HepG2 (cell line): ENCODE results near the gene MEG3. TPM values are rescaled to one million over a fixed set of nuclear protein-coding genes. Genes with fewer than 3 reads are reported as not detected.
A peak's percentile ranks its signal among the peaks of the same experiment; 100 is the strongest.

ENCODE experiments used
- CBX1 ChIP-seq: IDR thresholded peaks from one replicate; pipeline ENCODE4 v1.6.1; 2016; ENCODE audit warnings: antibody characterized with exemption, low read depth
- HCFC1 ChIP-seq: fragments of 150-350 bp; IDR thresholded peaks from 2 replicates; pipeline ENCODE4 v1.6.1; 2014; ENCODE audit warnings: low read depth, low read length
- HINFP ChIP-seq: sonication (generic); formaldehyde crosslinking; IDR thresholded peaks from 2 replicates; pipeline ENCODE4 v1.4.0; 2020; ENCODE audit warnings: low read depth, mild to moderate bottlenecking, missing genetic modification reagents
- HNRNPL ChIP-seq: fragments of 200-400 bp; formaldehyde crosslinking; IDR thresholded peaks from 2 replicates; pipeline ENCODE4 v1.6.1; 2017; ENCODE audit warnings: mild to moderate bottlenecking, low read depth, low read length
- RAD21 ChIP-seq: fragments of 450-650 bp; formaldehyde crosslinking; IDR thresholded peaks from 2 replicates; pipeline ENCODE4 v1.5.0; 2020; ENCODE audit warnings: mild to moderate bottlenecking
- SMC3 ChIP-seq: IDR thresholded peaks from 2 replicates; pipeline ENCODE4 v1.6.1; 2011; ENCODE audit warnings: low read length, improper control_type of control experiment
- SNAPC5 ChIP-seq: sonication (generic); formaldehyde crosslinking; IDR thresholded peaks from 2 replicates; pipeline ENCODE4 v1.8.1; 2023; ENCODE audit warnings: mild to moderate bottlenecking, missing genetic modification reagents, borderline replicate concordance
- STAG1 ChIP-seq: sonication (generic); formaldehyde crosslinking; IDR thresholded peaks from 2 replicates; pipeline ENCODE4 v1.4.0; 2020; ENCODE audit warnings: missing genetic modification reagents
- TFAP4 ChIP-seq: sonication (generic); IDR thresholded peaks from 2 replicates; pipeline ENCODE4 v1.6.1; 2016; ENCODE audit warnings: low read depth, borderline replicate concordance
- TRIM24 ChIP-seq: sonication (generic); formaldehyde crosslinking; IDR thresholded peaks from 2 replicates; pipeline ENCODE4 v1.8.0; 2022; ENCODE audit warnings: mild to moderate bottlenecking, missing genetic modification reagents
- XRCC5 ChIP-seq: fragments of 200-400 bp; formaldehyde crosslinking; optimal IDR thresholded peaks from 2 replicates; pipeline ENCODE3; 2017; ENCODE audit warnings: mild to moderate bottlenecking, low read length
- ZBTB14 ChIP-seq: sonication (generic); formaldehyde crosslinking; IDR thresholded peaks from 2 replicates; pipeline ENCODE4 v1.4.0; 2020; ENCODE audit warnings: missing genetic modification reagents
- ZHX1 ChIP-seq: sonication (generic); formaldehyde crosslinking; IDR thresholded peaks from 2 replicates; pipeline ENCODE4 v1.8.1; 2022; ENCODE audit warnings: low read depth, mild to moderate bottlenecking, missing genetic modification reagents
- ZKSCAN8 ChIP-seq: IDR thresholded peaks from 2 replicates; pipeline ENCODE4 v1.6.1; 2016; ENCODE audit warnings: borderline replicate concordance, missing genetic modification reagents, missing compliant biosample characterization
- ZNF547 ChIP-seq: sonication (generic); formaldehyde crosslinking; IDR thresholded peaks from 2 replicates; pipeline ENCODE4 v1.5.1; 2020; ENCODE audit warnings: mild to moderate bottlenecking, missing genetic modification reagents
- ZNF558 ChIP-seq: sonication (generic); formaldehyde crosslinking; IDR thresholded peaks from 2 replicates; pipeline ENCODE4 v1.9.0; 2022; ENCODE audit warnings: mild to moderate bottlenecking, missing genetic modification reagents, borderline replicate concordance
- ZNF687 ChIP-seq: sonication (generic); formaldehyde crosslinking; IDR thresholded peaks from 2 replicates; pipeline ENCODE4 v1.5.1; 2020; ENCODE audit warnings: mild to moderate bottlenecking, missing genetic modification reagents, moderate library complexity
- polyA plus RNA-seq, 8 experiments: library from polyadenylated mRNA; depleted of rRNA in 3 of 8; stranded (reverse) in 7 of 8; unstranded in 1 of 8; fragments of >200 nt; fragmentation: Illumina TruSeq in 4 of 8; extraction: Trizol in 4 of 8; gene quantifications; 2 replicates each; pipeline versions ENCODE4 v1.2.1 to v1.2.3, GENCODE V29; 2011 to 2016; ENCODE audit warnings: low read depth in 4 of 8, missing spikeins in 1 of 8, mixed read lengths in 1 of 8; ENCODE audit not compliant: insufficient read depth in 1 of 8
- total RNA-seq, 5 experiments: library from RNA; depleted of rRNA; stranded (reverse); fragments of >200 nt; fragmentation: Illumina TruSeq; extraction: Trizol; gene quantifications; 2 replicates each; pipeline ENCODE4 v1.2.3, GENCODE V29; 2016; ENCODE audit warnings: low read depth in 1 of 5

MEG3 gene
- total and polyA plus RNA-seq, 2 of the 13 experiments (the other 11 are each of a cell fraction or from before 2014, with no cell fraction given), result 0.17 TPM; not detected in 1

GRCh38 chr14:100902295-100903133, 76.6 kb downstream of the MEG3 start (continued):
- peak; percentile 41; the same call in 1 of the 2 replicates for TF ChIP-seq TFAP4
- TF ChIP-seq ZKSCAN8, result peak; percentile 56; the same call in 1 of the 2 replicates
- TF ChIP-seq TRIM24 (CRISPR knock-in tag), result no peak
- TF ChIP-seq SNAPC5, result no peak
- TF ChIP-seq ZHX1 (CRISPR knock-in tag), result no peak
- TF ChIP-seq STAG1 (CRISPR knock-in tag), result peak; percentile 61
- no peak for TF ChIP-seq ZBTB14 (CRISPR knock-in tag)
- TF ChIP-seq RAD21, result peak; percentile 46
- TF ChIP-seq SMC3, result peak; percentile 55
- peak; percentile 50; the same call in 1 of the 2 replicates for TF ChIP-seq ZNF687 (CRISPR knock-in tag)
- TF ChIP-seq CBX1, result no peak
- no peak for TF ChIP-seq HCFC1
- TF ChIP-seq ZNF547 (CRISPR knock-in tag), result no peak
- TF ChIP-seq HNRNPL, result no peak
- TF ChIP-seq XRCC5, result peak; percentile 7
- no peak for TF ChIP-seq HINFP
- TF ChIP-seq ZNF558 (CRISPR knock-in tag), result no peak
